Keratinocyte (primary cell): ENCODE measurements around the gene DUSP16.

ENCODE experiments used
- EZH2 ChIP-seq: IDR thresholded peaks from one replicate; pipeline ENCODE4 v1.6.1; 2012; ENCODE audit warnings: inconsistent platforms, mild to moderate bottlenecking, low read length, moderate library complexity
- TF ChIP-seq, protein P1 (sequence below), 3 experiments: IDR thresholded peaks in 1 of 3; conservative IDR thresholded peaks in 1 of 3; optimal IDR thresholded peaks in 1 of 3; 2 replicates in 2 of 3; 3 replicates in 1 of 3; pipeline versions ENCODE3 to v1.5.1; 2011; ENCODE audit warnings: low read length in 3 of 3, mild to moderate bottlenecking in 3 of 3, moderate library complexity in 2 of 3, control low read depth in 1 of 3, inconsistent platforms in 1 of 3; ENCODE audit not compliant: insufficient read depth in 2 of 3; ENCODE audit errors: extremely low read depth in 1 of 3

DNA sequence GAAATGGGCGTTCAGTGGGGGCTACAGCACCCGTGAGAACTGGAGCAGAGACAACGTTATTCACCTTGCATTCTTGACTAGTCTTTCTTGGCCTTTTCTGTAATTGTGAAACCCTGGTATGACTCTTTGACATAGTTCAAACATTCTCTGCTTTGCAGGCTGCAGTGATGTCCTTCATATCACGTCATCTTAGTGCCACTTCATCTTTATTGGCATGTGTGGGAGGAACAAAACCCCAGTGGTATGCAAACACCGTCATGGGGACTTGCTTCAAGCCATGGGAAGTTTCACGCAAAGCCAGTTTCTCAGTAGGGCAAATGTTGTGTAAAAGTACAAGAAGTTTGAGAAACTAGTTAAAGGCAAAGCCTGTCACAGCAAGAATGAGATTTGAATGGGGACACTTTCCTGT lies 20.2 kb upstream of the DUSP16 start:
- TF ChIP-seq, protein P1, sequence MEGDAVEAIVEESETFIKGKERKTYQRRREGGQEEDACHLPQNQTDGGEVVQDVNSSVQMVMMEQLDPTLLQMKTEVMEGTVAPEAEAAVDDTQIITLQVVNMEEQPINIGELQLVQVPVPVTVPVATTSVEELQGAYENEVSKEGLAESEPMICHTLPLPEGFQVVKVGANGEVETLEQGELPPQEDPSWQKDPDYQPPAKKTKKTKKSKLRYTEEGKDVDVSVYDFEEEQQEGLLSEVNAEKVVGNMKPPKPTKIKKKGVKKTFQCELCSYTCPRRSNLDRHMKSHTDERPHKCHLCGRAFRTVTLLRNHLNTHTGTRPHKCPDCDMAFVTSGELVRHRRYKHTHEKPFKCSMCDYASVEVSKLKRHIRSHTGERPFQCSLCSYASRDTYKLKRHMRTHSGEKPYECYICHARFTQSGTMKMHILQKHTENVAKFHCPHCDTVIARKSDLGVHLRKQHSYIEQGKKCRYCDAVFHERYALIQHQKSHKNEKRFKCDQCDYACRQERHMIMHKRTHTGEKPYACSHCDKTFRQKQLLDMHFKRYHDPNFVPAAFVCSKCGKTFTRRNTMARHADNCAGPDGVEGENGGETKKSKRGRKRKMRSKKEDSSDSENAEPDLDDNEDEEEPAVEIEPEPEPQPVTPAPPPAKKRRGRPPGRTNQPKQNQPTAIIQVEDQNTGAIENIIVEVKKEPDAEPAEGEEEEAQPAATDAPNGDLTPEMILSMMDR (optimal IDR thresholded peaks at IDR 0.05 in 1 of 3, IDR thresholded peaks at IDR 0.05 in 1 of 3, conservative IDR thresholded peaks at IDR 0.05 in 1 of 3; ENCODE audit: extremely low read depth in 1 of 3, insufficient read depth in 2 of 3, low read length in 3 of 3) = no peak
- no peak for TF ChIP-seq EZH2
